GM19438 (cell line): ENCODE data around the gene TRIM67.
"Not testable (repeated sequence)": the region's sequence is repeated elsewhere in the genome, so short reads cannot be mapped to it uniquely, and the experiment has no call there.

Experiments
- ATAC-seq: cut with Tn5 transposase; IDR thresholded peaks from one replicate; pipeline ENCODE4 v1.9.1; 2021; ENCODE audit warnings: low read depth; ENCODE audit not compliant: unreplicated experiment

The TRIM67 gene

GRCh38 chr1:231201979-231202633 lies 40.2 kb downstream of the TRIM67 start:
- ATAC-seq: no peak

GRCh38 chr1:231203259-231204057 lies 41.6 kb downstream of the TRIM67 start:
- ATAC-seq: no peak

GRCh38 chr1:231206856-231207255 lies 45.0 kb downstream of the TRIM67 start:
- no peak for ATAC-seq

- no peak for ATAC-seq
Measured at GRCh38 chr1:231207437-231207836, 45.6 kb downstream of the TRIM67 start.

GRCh38 chr1:231208980-231209379 lies 47.1 kb downstream of the TRIM67 start:
- no peak for ATAC-seq

GRCh38 chr1:231209531-231209930 lies 47.7 kb downstream of the TRIM67 start:
- no peak for ATAC-seq

GRCh38 chr1:231210126-231210525 lies 48.3 kb downstream of the TRIM67 start:
- no peak for ATAC-seq

GRCh38 chr1:231211005-231211857 lies 49.4 kb downstream of the TRIM67 start:
- peak; percentile 85 for ATAC-seq

GRCh38 chr1:231212301-231212700 lies 50.4 kb downstream of the TRIM67 start:
- not testable (repeated sequence) for ATAC-seq

- no peak for ATAC-seq
Measured at GRCh38 chr1:231213831-231214573, 52.1 kb downstream of the TRIM67 start.

- no peak for ATAC-seq
Measured at GRCh38 chr1:231214918-231215680, 53.2 kb downstream of the TRIM67 start.

GRCh38 chr1:231215681-231216385 lies 54.0 kb downstream of the TRIM67 start:
- ATAC-seq: no peak

- no peak for ATAC-seq
Measured at GRCh38 chr1:231216498-231216897, 54.6 kb downstream of the TRIM67 start.

- no peak for ATAC-seq
Measured at GRCh38 chr1:231217056-231217455, 55.2 kb downstream of the TRIM67 start.

GRCh38 chr1:231218078-231218477 lies 56.2 kb downstream of the TRIM67 start:
- ATAC-seq: no peak

- no peak for ATAC-seq
Measured at GRCh38 chr1:231219422-231220401, 57.9 kb downstream of the TRIM67 start.

GRCh38 chr1:231220801-231221200 lies 58.9 kb downstream of the TRIM67 start:
- no peak for ATAC-seq

- ATAC-seq: no peak
Measured at GRCh38 chr1:231226156-231226555, 64.3 kb downstream of the TRIM67 start.
